HG03520 (cell line): ENCODE data around the gene CENPN.

ENCODE experiments used
- ATAC-seq: cut with Tn5 transposase; IDR thresholded peaks from one replicate; pipeline ENCODE4 v1.9.1; 2021; ENCODE audit warnings: mild to moderate bottlenecking, moderate library complexity; ENCODE audit not compliant: unreplicated experiment

The CENPN gene

DNA sequence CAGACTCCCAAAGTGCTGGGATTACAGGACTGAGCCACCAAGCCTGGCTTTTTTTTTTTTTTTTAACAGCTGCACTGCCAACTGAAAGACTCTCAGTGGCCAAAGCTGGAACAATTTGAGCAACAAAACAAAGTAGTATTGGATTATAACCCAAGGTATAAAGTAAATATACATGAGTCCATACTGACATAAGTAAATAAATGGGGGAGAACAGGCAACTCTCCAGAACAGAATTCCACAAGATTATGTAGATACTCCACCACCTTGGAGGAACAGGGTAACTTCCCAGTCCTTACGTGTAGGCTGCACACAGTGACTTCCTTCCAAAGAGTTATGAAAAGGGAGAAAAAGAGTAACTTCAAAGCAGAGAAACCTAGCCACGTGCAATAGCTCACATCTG, 16.0 kb upstream of the CENPN start:
- no peak for ATAC-seq

DNA sequence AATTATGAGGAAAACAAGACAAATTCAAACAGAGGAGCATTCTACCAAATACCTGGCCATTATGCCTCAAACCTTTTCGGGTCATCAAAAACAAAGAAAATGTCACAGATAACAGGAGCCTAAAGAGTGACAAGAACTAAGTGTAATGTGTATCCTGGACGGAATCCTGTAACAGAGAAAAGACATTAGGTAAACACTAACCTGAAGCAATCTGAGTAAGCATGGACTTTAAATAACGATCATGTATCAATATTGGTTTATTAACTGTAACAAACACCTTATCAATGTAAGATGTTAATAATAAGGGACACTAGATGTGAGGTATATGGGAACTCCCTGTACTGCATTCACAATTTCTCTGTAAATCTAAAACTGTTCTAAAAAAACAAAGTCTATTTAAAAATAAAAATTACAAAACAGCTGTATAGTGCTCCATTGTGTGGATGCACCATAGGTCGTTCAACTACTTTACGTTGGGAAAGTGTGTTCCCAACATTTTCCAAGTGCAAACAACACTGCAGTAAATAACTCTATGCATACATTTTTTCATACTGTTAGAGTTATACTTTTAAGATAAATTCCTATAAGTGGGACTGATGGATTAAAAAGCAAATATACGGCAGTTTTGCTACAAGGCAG, 15.1 kb upstream of the CENPN start:
- ATAC-seq = no peak

GRCh38 chr16:80992676-80993293, 14.2 kb upstream of the CENPN start:
- no peak for ATAC-seq

- ATAC-seq = no peak
Measured at GRCh38 chr16:80993307-80993706, 13.7 kb upstream of the CENPN start.

DNA sequence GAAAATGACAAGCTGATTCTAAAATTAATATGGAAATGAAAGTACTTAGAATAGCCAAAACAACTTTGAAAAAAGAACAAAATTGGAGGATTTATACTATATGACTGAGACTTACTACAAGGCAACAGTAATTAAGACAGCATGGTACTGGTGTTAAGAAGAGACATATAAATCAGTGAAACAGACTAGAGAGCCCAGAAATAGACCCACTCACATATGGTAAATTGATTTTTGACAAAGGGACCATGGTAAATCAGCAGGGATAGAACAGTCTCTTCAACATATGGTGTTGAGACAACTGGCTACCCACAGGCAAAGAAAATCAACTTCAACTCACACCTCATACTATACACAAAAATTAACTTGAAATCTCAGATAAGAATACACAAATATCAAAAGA, 13.2 kb upstream of the CENPN start:
- no peak for ATAC-seq

DNA sequence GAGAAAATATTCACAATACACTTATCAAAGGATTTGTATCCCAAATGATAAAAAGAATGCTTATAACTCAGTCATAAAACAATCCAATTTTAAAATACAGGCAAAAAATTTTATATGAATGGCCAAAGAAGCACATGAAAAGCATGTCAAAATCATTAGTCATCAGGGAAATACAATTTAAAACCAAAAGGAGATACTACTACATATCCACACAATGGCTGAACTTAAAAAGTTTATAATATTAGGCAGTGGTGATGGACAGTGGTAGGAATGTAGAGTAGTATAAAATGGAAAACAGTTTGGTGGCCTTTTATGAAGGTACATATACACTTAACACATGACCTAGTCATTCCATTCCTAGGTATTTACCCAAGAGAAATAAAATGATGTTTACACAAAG, 12.6 kb upstream of the CENPN start:
- no peak for ATAC-seq

GRCh38 chr16:80996688-80997138, 10.3 kb upstream of the CENPN start:
- ATAC-seq = peak; percentile 25

DNA sequence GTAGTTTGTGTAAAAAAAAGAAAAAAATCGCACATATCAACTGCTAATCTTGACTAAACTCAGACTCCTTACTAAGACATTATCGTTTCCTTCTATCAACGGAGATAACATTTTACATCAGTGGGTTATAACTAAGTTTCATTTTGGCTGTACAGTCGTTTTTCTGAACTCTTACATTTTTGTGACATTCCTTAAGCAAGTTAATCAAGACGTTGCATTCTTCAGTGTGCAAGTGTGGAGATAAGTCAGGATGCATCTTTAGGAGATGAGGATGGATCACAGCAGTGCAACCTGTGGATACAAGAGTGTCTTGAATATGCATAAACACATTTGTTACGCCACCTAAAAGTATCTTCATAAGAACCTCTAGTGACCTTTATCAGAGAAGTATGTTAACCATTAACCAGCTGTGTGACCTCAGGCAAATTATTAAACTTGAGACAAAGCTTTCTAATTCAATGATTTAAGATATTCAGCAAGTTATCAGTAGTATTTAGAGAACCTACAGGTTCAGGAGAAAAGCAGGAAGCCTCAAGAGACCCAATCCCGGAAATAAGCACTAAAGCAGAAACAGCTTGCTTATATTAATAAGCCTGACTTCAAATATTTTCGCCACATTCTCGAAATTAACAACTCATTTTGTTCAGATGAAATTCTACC, 9.7 kb upstream of the CENPN start:
- ATAC-seq = peak; percentile 49

- no peak for ATAC-seq
Measured at GRCh38 chr16:80997964-80998620, 8.9 kb upstream of the CENPN start.

- ATAC-seq = no peak
Measured at GRCh38 chr16:81000873-81001272, 6.1 kb upstream of the CENPN start.

- ATAC-seq = no peak
Measured at GRCh38 chr16:81001330-81001729, 5.7 kb upstream of the CENPN start.

DNA sequence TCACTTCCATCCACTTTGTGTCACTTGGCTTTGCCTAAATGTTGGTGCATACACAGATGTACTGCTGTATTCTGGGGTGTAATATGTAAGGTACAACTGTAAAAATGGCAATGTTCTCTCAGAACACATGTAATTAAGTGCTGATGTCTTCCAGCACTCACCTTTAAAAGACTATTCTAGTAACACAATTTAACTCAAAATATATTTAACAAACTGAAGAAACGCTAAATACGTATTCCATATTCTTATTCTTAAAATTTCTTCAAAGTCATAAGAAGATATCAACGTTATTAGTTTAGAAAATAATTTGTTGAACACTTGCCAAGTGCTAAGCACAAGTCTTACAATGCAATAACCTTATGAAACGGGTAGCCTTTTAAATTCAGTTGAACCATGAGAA, 4.0 kb upstream of the CENPN start:
- ATAC-seq = no peak

GRCh38 chr16:81003610-81004460, 3.2 kb upstream of the CENPN start:
- ATAC-seq = no peak

GRCh38 chr16:81004646-81005353, 2.2 kb upstream of the CENPN start:
- ATAC-seq = no peak

DNA sequence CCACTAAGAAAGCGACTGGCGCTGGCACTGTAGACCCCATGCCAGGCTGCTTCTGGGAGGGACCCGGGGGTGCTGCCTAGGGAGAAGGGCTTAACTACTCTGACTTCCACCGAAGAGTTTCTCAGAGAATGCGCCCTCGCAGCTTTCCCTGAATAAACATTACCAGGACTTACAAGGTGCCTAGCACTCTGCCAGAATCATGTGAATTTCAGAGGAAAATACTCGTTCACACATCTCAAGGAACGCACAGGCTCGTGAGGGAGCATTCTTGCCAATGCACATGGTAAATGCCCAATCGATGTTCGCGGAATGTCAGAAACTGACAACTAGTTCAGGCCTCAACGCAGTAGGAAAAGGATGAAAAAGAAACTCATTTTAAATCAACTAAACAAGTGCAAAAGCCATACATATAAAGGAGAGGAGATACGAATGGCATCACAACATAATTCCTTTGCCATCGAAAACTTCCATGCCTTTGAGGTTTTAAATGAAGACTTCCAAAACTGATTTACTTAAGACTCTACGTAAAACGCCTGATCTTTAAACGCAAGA, 1.3 kb upstream of the CENPN start:
- ATAC-seq = no peak

GRCh38 chr16:81006211-81006812, 702 bp upstream of the CENPN start:
- peak; percentile 33 for ATAC-seq

DNA sequence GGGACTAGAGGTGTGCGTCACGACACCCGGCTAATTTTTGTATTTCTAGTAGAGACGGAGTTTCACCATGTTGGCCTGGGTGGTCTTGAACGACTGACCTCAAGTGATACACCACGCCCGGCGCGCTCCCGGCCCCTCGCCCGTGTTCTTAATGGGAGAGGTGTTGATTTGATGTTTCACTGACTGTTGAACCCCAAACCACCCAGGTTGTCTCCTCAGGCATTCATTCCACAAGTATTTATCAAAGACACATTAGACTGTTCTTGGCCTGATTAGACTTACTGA, 1.4 kb downstream of the CENPN start:
- no peak for ATAC-seq

DNA sequence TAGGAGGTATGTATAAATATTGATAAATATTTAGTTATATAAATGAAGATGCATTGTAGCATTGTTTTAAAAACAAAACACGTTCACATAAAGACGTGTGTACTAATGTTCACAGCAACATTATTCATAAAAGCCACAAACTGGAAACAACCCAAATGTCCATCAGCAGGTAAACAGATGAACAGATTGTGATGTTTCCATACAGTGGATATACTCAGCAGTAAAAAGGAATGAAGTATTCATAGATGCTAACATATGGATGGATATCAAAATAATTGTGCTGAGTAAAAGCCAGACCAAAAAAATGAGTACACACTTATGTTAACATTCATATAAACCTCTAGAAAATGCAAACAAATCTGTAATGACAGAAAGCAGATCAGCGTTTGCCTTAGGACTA, 6.0 kb downstream of the CENPN start:
- no peak for ATAC-seq

- ATAC-seq = no peak
Measured at GRCh38 chr16:81014672-81015071, 7.7 kb downstream of the CENPN start.

DNA sequence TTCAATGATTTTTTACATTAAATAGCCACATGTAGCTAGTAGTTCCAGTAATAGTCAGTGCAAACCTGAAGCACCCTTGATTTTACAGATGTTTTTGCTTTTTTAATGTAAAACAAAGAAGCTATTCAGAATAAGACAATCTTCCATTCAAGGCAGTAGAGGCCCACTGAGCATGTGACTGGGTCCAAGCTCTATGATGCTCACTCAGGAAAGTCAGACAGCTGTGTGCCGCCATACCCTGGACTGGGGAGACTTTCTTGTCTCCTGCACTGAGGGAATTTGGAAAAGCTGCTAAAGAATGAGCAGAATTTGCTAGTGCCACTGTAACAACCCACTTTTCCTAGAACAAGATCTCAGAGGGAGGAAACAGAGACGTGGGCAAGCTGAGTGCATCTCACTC, 11.5 kb downstream of the CENPN start:
- no peak for ATAC-seq
